SU-DHL-6 (cell line): ENCODE measurements around the gene FBXO17.

Experiments used
- H2AFZ ChIP-seq: fragments of 200-600 bp; sonication (generic); 2 replicates; pipeline ENCODE4 v1.6.1; 2014; ENCODE audit warnings: low read depth, mild to moderate bottlenecking, moderate library complexity, mixed read lengths, antibody characterized with exemption, low read length; ENCODE audit not compliant: severe bottlenecking
- H3F3A ChIP-seq: fragments of 200-600 bp; shearing (Covaris generic); 2 replicates; pipeline ENCODE4 v1.6.0; 2016; ENCODE audit warnings: antibody characterized with exemption, mild to moderate bottlenecking; ENCODE audit not compliant: insufficient read depth
- H3K27ac ChIP-seq: fragments of 200-600 bp; sonication (generic); 2 replicates; pipeline ENCODE4 v1.5.1; 2016; ENCODE audit warnings: low read depth, mild to moderate bottlenecking, low read length, moderate library complexity, mixed read lengths
- H3K27me3 ChIP-seq: fragments of 200-600 bp; sonication (generic), shearing (Covaris generic); 2 replicates; pipeline ENCODE4 v1.6.0; 2014; ENCODE audit warnings: mild to moderate bottlenecking, low read length
- H3K36me3 ChIP-seq: fragments of 200-600 bp; sonication (generic); 2 replicates; pipeline ENCODE4 v1.6.1; 2014; ENCODE audit warnings: mild to moderate bottlenecking, low read length, mixed read lengths
- H3K4me2 ChIP-seq: fragments of 300-600, 200-600 bp; shearing (Covaris generic), sonication (generic); 2 replicates; pipeline ENCODE4 v1.6.0; 2014; ENCODE audit warnings: low read length, low read depth, mild to moderate bottlenecking; ENCODE audit not compliant: poor library complexity, severe bottlenecking
- H3K4me3 ChIP-seq: fragments of 200-600 bp; sonication (generic); 2 replicates; pipeline ENCODE4 v1.5.1; 2014; ENCODE audit warnings: antibody characterized with exemption, low read length, mild to moderate bottlenecking, mixed read lengths; ENCODE audit not compliant: insufficient read depth, poor library complexity, severe bottlenecking
- H3K79me2 ChIP-seq: fragments of 200-600 bp; sonication (generic); 2 replicates; pipeline ENCODE4 v1.6.1; 2014; ENCODE audit warnings: mild to moderate bottlenecking, low read length, moderate library complexity; ENCODE audit not compliant: insufficient read depth
- H3K9ac ChIP-seq: fragments of 200-600 bp; sonication (generic); 2 replicates; pipeline ENCODE4 v1.7.0; 2014; ENCODE audit warnings: mild to moderate bottlenecking, low read length
- H3K9me2 ChIP-seq: fragments of 200-600 bp; sonication (generic); replicated peaks from 2 replicates; pipeline ENCODE4 v1.6.1; 2014; ENCODE audit warnings: low read length; ENCODE audit not compliant: insufficient read depth
- H3K9me3 ChIP-seq: fragments of 200-600 bp; sonication (generic); 2 replicates; pipeline ENCODE4 v1.6.1; 2014; ENCODE audit warnings: low read length, mixed read lengths; ENCODE audit not compliant: insufficient read depth
- H4K20me1 ChIP-seq: fragments of 200-600 bp; sonication (generic); 2 replicates; pipeline ENCODE4 v1.6.1; 2014; ENCODE audit warnings: low read depth, mild to moderate bottlenecking, antibody characterized with exemption, low read length, moderate library complexity, mixed read lengths
- EZH2phosphoT487 ChIP-seq: fragments of 200-600 bp; sonication (generic), shearing (Covaris generic); conservative IDR thresholded peaks from 2 replicates; pipeline ENCODE4 v1.6.1; 2018; ENCODE audit warnings: mild to moderate bottlenecking, antibody characterized with exemption, low read length, moderate library complexity, mixed read lengths
- TF ChIP-seq, protein P1 (sequence below): fragments of 200-600 bp; sonication (generic); IDR thresholded peaks from one replicate; pipeline ENCODE4 v1.5.1; 2017; ENCODE audit warnings: antibody characterized with exemption, mild to moderate bottlenecking, low read length, moderate library complexity; ENCODE audit not compliant: insufficient read depth, poor library complexity, severe bottlenecking

Gene FBXO17

DNA sequence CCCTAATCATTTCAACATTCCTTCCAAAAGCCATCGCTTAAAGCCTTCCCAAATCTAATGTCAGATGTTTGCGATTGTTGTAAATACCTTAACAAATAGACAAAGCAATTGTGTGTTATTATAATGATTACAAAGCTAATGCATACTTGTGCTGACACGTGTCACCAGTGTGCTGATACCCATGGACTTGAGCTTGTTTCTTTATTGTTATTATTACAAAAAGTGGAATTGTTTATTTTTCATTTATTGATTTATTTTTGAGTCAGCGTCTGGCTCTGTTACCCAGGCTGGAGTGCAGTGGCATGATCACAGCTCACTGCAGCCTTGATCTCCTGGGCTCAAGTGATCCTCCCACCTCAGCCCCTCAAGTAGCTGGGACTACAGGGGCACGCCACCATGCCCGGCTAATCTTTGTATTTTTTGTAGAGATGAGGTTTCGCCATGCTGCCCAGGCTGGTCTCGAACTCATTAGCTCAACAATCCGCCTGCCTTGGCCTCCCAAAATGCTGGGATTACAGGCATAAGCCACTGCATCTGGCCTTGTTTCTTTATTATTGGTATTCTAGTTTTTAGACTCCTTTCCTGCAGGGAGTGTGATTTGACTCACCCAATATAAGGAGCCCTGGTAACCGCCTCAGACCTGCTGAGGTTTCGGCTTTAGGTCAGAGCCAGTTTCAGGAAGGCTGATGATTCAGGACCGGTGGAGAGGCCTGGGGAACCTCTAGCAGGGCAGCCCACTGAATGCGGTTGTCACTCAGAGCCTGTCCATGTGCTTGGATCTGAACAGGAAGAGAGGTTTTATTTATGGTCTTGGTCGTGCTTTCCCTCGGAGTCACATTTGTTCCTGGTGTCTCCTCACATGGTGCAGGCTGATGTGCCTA lies 2.1 kb upstream of the FBXO17 start:
- TF ChIP-seq, protein P1, sequence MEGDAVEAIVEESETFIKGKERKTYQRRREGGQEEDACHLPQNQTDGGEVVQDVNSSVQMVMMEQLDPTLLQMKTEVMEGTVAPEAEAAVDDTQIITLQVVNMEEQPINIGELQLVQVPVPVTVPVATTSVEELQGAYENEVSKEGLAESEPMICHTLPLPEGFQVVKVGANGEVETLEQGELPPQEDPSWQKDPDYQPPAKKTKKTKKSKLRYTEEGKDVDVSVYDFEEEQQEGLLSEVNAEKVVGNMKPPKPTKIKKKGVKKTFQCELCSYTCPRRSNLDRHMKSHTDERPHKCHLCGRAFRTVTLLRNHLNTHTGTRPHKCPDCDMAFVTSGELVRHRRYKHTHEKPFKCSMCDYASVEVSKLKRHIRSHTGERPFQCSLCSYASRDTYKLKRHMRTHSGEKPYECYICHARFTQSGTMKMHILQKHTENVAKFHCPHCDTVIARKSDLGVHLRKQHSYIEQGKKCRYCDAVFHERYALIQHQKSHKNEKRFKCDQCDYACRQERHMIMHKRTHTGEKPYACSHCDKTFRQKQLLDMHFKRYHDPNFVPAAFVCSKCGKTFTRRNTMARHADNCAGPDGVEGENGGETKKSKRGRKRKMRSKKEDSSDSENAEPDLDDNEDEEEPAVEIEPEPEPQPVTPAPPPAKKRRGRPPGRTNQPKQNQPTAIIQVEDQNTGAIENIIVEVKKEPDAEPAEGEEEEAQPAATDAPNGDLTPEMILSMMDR: no peak
- TF ChIP-seq EZH2phosphoT487: no peak
- Histone ChIP-seq H3K4me3 (no peak overlapping the region), H3K27me3 (no peaks in the 10 kb centered on the region), H3F3A (no peaks in the 10 kb centered on the region), H3K27ac (no peak overlapping the region), H4K20me1 (no peaks in the 10 kb centered on the region), H3K36me3 (no peaks in the 10 kb centered on the region), H2AFZ (no peak overlapping the region), H3K4me2 (no peak overlapping the region), H3K9ac (no peak overlapping the region), H3K9me2 (no peaks in the 10 kb centered on the region), H3K79me2 (no peaks in the 10 kb centered on the region), H3K9me3 (peaks cover 16% of the 10 kb centered on the region; the same call in 1 of the 2 replicates)

DNA sequence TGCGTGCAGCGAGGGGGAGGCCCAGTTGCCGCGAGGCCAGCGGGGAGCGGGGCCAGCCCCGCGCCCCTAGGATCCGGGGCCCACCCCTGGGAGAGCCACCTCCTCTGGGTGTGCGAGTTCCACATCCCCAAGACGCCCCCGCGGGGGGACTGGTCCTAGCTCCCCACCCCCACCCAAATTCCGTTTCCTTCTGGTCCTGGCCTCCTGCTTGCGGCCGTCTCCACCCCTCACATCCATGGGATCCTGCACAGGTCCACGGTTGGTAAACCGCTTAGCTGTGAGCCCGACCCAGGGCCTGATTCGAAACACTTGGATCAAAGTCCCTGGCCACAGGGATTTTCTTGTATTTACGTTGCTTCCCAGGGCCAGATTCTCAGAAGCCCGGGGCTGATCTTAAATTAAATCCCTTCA lies 324 bp upstream of the FBXO17 start:
- H2AFZ ChIP-seq: no peak overlapping the region
- no peaks in the 10 kb centered on the region for H3K79me2 ChIP-seq
- no peak overlapping the region for H3K4me2 ChIP-seq
- no peak overlapping the region for H3K4me3 ChIP-seq
- no peak overlapping the region for H3K9ac ChIP-seq
- H3F3A ChIP-seq: no peaks in the 10 kb centered on the region
- peaks cover 11% of the 10 kb centered on the region; the same call in 1 of the 2 replicates for H3K9me3 ChIP-seq
- H3K9me2 ChIP-seq: no peaks in the 10 kb centered on the region
- no peaks in the 10 kb centered on the region for H4K20me1 ChIP-seq
- H3K36me3 ChIP-seq: no peaks in the 10 kb centered on the region
- TF ChIP-seq, protein P1: no peak
- TF ChIP-seq EZH2phosphoT487: no peak
- H3K27ac ChIP-seq: no peak overlapping the region
- H3K27me3 ChIP-seq: no peaks in the 10 kb centered on the region

DNA sequence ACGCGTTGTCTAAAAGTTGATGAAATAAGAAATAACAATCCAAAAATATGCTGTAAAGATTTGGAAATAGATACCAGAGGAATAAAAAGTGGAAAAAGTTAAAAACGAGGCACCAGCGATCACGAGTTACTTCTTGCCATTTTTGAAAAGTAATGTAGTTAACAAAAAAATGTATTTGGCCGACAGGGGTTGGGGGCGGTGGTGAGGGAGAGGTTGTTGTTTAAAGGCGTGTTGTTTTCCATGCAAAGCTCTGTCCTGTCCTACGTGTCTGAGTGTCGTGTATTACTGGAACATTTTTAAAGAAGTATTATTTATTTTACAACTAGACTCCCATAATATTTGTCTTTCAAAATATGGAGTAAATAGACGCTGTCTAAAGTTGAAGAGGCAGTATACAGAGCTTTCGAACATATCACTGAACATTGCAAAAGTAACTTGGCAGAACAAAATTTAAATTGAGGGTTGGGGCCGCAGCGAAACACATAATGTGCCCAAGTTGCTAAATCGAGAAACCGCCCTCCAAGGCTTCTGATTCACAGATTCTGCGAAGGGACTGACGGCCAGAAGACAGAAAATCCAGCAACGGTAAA lies 823 bp downstream of the FBXO17 start:
- no peak overlapping the region for H3K4me3 ChIP-seq
- TF ChIP-seq, protein P1: no peak
- TF ChIP-seq EZH2phosphoT487: no peak
- H3K27ac ChIP-seq: no peak overlapping the region
- no peaks in the 10 kb centered on the region for H3K9me2 ChIP-seq
- H3K9me3 ChIP-seq: peaks cover under 1% of the 10 kb centered on the region; the same call in 1 of the 2 replicates
- H4K20me1 ChIP-seq: no peaks in the 10 kb centered on the region
- H3K36me3 ChIP-seq: no peaks in the 10 kb centered on the region
- no peaks in the 10 kb centered on the region for H3K79me2 ChIP-seq
- H3F3A ChIP-seq: no peaks in the 10 kb centered on the region
- no peak overlapping the region for H2AFZ ChIP-seq
- no peak overlapping the region for H3K4me2 ChIP-seq
- no peaks in the 10 kb centered on the region for H3K27me3 ChIP-seq
- no peak overlapping the region for H3K9ac ChIP-seq
